ENCODE measurements around the gene PRKCH. TPM values are rescaled to one million over a fixed set of nuclear protein-coding genes. Genes with fewer than 3 reads are reported as not detected.

Gene PRKCH
- polyA plus RNA-seq, 1 donor, result 21.2 TPM

- DNase-seq, result no peak
Measured at GRCh38 chr14:61335671-61336275, 14.4 kb downstream of the PRKCH start.

- no peak for DNase-seq
Measured at GRCh38 chr14:61337893-61338292, 16.5 kb downstream of the PRKCH start.

GRCh38 chr14:61338457-61338856, 17.1 kb downstream of the PRKCH start:
- no peak for DNase-seq

GRCh38 chr14:61341275-61342206, 20.2 kb downstream of the PRKCH start:
- DNase-seq, result no peak

- no peak for DNase-seq
Measured at GRCh38 chr14:61342486-61342885, 21.1 kb downstream of the PRKCH start.

GRCh38 chr14:61342932-61343331, 21.6 kb downstream of the PRKCH start:
- DNase-seq, result no peak

GRCh38 chr14:61343471-61343870, 22.1 kb downstream of the PRKCH start:
- DNase-seq, result no peak

- no peak for DNase-seq
Measured at GRCh38 chr14:61343991-61344405, 22.6 kb downstream of the PRKCH start.

GRCh38 chr14:61344437-61345150, 23.2 kb downstream of the PRKCH start:
- DNase-seq, result no peak

GRCh38 chr14:61345151-61345482, 23.7 kb downstream of the PRKCH start:
- DNase-seq, result no peak

- DNase-seq, result no peak
Measured at GRCh38 chr14:61346221-61346620, 24.8 kb downstream of the PRKCH start.

GRCh38 chr14:61346793-61347192, 25.4 kb downstream of the PRKCH start:
- no peak for DNase-seq

GRCh38 chr14:61347826-61348443, 26.6 kb downstream of the PRKCH start:
- DNase-seq, result no peak

- DNase-seq, result no peak
Measured at GRCh38 chr14:61350427-61351270, 29.3 kb downstream of the PRKCH start.

- no peak for DNase-seq
Measured at GRCh38 chr14:61351477-61351876, 30.1 kb downstream of the PRKCH start.

- peak; percentile 27 for DNase-seq
Measured at GRCh38 chr14:61355892-61356325, 34.5 kb downstream of the PRKCH start.

GRCh38 chr14:61357123-61357522, 35.7 kb downstream of the PRKCH start:
- no peak for DNase-seq

GRCh38 chr14:61358554-61359226, 37.3 kb downstream of the PRKCH start:
- no peak for DNase-seq

GRCh38 chr14:61360796-61361525, 39.6 kb downstream of the PRKCH start:
- DNase-seq, result no peak

- no peak for DNase-seq
Measured at GRCh38 chr14:61362072-61362750, 40.8 kb downstream of the PRKCH start.
